GM18499 (cell line): ENCODE results near the gene UBR2.
"Not testable (repeated sequence)": the region's sequence is repeated elsewhere in the genome, so short reads cannot be mapped to it uniquely, and the experiment has no call there.

Source experiments
- ATAC-seq: cut with Tn5 transposase; IDR thresholded peaks from one replicate; pipeline ENCODE4 v1.9.1; 2021; ENCODE audit warnings: moderate number of reproducible peaks; ENCODE audit not compliant: insufficient read depth, unreplicated experiment

Gene UBR2

DNA sequence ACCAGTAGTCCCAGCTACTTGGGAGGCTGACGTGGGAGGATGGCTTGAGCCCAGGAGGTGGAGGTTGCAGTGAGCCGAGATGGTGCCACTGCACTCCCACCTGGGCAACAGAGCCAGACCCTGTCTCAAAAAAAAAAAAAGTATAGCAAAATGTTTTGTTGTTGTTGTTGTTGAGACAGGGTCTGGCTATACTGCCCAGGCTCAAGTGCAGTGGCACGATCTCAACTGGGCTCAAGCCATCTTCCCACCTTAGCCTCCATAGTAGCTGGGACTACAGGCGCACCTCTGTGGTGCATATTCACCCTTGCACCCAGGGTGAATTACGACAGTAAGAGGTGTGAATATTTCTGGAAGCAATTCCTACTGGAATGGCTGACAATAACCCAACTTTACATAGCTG lies 11.4 kb upstream of the UBR2 start:
- no peak for ATAC-seq

GRCh38 chr6:42555477-42556457 lies 8.1 kb upstream of the UBR2 start:
- ATAC-seq, result no peak

DNA sequence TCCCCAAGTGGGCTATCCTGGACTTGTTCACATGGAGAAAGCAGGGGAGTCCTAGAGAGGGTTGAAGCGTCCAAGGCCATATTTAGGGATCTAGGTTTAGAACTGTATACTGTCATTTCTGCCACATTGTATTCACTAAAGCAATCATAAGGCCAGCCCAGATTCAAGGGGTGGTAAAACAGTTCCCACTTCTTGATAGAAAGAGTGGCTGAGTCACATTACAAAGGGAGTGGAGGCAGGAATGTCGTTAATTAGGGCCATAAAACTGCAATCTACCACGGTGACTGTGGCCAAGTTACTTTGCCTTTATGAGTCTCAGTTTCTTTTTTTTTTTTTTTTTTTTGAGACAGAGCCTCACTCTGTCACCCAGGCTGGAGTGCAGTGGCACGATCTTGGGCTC lies 7.4 kb upstream of the UBR2 start:
- no peak for ATAC-seq

GRCh38 chr6:42559276-42559675 lies 4.6 kb upstream of the UBR2 start:
- not testable (repeated sequence) for ATAC-seq

GRCh38 chr6:42561986-42562385 lies 1.8 kb upstream of the UBR2 start:
- ATAC-seq, result no peak

GRCh38 chr6:42562788-42563405 lies 932 bp upstream of the UBR2 start:
- no peak for ATAC-seq

DNA sequence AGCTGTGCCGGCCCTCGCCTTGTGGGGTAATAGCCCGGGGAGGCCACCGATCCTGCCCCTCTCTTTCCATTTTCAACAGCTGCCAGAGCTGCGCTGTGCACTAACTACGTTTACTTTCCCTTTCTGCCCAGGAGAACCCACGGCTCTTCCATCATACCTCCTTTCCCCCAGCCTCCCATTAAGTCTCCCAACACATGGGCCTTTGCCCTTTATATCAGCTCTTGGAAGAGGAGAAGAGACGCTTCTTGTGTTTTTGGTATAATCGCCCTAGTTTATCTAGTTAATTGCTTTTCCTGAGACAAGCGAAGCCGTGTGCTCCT lies 637 bp downstream of the UBR2 start:
- peak; percentile 3 for ATAC-seq

- ATAC-seq, result no peak
These were observed 2.2 kb downstream of the UBR2 start for GRCh38 chr6:42565823-42566613.

DNA sequence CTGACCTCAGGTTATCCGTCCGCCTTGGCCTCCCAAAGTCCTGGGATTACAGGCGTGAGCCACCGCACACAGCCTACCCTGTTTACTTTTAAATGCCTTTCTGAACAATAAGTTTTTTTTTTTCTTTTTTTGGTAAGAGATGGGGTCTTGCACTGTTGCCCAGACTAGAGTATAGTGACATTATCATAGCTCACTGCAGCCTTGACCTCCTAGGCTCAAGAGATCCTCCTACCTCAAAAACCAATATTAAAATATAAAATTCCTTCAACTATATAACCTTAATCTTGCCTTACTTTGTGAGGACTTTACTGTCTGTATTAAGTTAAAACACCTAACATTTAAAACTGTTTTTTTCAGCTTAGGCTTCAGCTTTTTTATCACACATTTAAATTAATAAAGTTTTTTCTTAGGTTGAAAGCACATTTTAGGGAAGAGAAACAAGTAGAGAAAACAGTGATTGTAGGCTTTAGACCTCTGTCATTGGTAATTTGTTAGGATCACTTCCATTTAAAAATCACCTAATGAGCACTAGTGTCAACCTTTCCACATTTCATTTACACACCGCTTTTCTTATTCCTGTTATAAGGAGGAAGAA lies 2.9 kb downstream of the UBR2 start:
- ATAC-seq, result no peak

DNA sequence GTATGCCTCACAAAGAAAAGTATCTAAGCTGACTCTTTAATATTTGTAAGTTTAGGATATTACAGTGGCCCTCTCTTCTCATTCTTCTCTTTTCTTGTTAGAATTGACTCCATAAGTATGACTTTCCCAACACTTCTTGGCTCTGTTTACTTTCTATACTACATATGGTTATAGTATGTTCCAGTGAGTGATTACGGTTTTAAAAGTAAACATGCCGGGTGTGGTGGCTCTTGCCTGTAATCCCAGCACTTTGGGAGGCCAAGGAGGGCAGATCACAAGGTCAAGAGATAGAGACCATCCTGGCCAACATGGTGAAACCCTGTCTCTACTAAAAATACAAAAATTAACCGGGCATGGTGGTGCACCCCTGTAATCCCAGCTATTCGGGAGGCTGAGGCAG lies 3.4 kb downstream of the UBR2 start:
- ATAC-seq, result not testable (repeated sequence)

- ATAC-seq, result no peak
These were observed 5.5 kb downstream of the UBR2 start for GRCh38 chr6:42569102-42570028.

- peak; percentile 5 for ATAC-seq
These were observed 7.9 kb downstream of the UBR2 start for GRCh38 chr6:42571611-42572342.

- ATAC-seq, result peak; percentile 83
These were observed 8.7 kb downstream of the UBR2 start for GRCh38 chr6:42572523-42572922.

DNA sequence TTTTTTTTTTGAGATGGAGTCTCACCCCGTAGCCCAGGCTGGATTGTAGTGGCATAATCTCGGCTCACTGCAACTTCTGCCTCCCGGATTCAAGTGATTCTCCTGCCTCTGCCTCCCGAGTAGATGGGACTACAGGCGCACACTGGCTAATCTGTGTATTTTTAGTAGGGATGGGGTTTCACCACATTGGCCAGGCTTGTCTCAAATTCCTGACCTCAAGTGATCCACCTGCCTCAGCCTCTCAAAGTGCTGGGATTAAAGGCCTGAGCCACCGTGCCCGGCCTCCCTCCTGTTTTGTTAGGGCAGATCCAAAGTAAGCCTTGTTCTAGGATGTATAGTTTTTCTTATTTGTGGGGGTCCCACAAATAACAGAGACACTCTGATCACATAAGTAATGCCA lies 12.7 kb downstream of the UBR2 start:
- not testable (repeated sequence) for ATAC-seq

DNA sequence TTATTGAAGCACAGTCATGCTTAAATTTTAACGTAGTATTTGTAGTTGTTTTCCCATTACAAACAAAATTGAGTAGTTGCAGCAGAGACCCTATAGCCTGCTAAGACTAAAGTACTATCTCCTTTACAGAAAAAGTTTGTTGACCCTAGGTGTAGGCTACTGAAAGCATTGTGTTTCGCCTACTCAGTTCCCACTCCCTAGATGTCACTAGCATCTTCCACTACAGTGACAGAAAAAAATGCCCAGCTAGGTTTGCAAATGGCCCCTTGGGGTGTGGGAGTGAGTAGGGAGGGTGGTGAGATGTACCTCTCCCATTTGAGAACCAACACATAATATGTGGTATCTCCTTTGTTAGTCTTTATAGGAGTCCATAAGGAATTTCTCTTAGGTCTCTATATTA lies 34.5 kb downstream of the UBR2 start:
- no peak for ATAC-seq

DNA sequence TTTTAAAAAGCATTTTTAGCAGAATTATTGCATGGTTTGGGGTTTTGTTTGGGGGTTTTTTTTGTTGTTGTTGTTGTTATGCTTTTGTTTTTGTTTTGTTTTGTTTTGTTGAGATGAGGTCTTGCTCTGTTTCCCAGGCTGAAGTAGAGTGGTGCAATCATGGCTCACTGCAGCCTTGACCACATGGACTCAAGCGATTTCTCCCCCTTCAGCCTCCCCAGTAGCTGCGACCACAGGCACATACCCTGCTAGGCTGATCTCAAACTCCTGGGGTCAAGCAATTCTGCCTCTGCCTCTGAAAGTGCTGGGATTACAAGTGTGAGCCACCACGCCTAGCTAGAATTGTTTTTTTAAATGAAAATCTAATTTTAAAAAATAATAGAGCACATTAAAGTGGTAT lies 35.7 kb downstream of the UBR2 start:
- ATAC-seq, result no peak

DNA sequence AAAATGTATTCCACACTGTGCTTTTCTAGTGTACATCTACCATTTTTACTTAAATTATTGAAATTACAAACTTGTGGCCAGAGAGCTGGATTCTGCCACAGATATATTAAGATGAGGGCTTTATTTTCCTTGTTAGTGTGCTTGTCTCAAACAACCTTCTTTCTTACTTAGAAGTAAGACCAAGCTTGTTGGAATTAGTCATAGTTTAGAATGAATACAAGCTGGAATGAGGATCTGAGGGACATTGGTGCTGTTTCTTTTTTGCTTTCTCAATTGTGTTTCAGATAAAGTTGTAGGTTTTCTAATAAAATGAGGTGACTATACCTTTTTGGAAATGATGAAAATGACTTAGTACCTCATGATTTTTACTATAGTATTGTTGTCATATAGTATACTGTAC lies 40.3 kb downstream of the UBR2 start:
- no peak for ATAC-seq

DNA sequence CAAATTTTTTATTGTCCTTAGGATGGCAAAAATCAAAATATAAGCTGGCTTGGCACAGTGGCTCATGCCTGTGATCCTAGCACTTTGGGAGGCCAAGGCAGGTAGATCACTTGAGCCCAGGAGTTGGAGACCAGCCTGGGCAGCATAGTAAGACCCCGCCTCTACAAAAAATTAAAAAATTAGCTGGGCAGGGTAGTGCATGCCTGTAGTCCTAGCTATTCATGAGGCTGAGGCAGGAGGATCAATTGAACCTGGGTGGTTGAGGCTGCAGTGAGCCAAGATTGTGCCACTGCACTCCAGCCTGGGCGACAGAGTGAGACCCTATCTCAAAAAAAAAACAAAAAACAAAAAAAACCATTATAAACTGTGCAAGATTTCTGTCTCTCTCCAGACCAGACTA lies 40.9 kb downstream of the UBR2 start:
- ATAC-seq, result not testable (repeated sequence)

DNA sequence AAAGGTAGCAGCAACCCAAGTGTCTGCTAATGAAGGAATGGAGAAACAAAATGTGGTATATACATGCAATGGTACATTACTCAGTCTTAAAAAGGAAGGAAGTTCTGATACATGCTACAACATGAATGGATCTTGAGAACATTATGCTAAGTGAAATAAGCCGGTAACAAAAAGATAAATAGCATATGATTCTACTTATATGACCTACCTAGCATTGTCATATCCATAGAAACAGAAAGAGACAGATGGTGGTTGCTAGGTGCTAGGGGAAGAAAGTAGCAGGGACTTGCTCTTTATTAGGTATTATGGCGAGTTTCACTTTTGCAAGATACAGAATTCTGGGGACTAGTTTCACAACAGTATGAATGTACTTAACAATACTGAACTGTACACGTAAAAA lies 46.6 kb downstream of the UBR2 start:
- ATAC-seq, result no peak
